ENCODE results near the gene GPR82.
"Not testable (repeated sequence)": the region's sequence is repeated elsewhere in the genome, so short reads cannot be mapped to it uniquely, and the experiment has no call there.

GPR82 gene, protein sequence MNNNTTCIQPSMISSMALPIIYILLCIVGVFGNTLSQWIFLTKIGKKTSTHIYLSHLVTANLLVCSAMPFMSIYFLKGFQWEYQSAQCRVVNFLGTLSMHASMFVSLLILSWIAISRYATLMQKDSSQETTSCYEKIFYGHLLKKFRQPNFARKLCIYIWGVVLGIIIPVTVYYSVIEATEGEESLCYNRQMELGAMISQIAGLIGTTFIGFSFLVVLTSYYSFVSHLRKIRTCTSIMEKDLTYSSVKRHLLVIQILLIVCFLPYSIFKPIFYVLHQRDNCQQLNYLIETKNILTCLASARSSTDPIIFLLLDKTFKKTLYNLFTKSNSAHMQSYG

DNA sequence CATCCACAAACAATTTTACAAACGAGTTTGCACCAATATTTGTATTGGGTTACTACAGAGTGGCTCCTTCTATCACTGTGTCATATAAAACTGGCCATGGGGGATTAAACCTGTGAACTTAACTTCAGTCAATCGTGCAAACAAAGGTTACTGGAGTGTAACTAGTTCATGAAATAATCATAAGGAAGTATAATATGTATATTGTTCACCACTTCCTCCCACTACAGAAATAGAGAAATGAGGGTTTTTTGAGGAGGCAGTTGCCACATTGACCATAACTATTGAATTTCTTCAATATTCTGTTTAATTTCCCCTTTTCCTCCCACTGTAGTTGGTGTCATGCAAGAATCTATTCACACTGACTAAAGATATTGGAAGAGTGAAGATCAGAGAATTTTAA, at the start of gene GPR82:
Gene GPR82, plus strand, starts transcription at position 356 of the 400 bp plus-strand sequence. CDS start 2,846 bp downstream, outside the sequence.
- no peaks in the 10 kb centered on the region for H3K27me3 ChIP-seq (ENCODE audit: control insufficient read depth, insufficient read depth, low read length)
- no peak within 1 kb of the TSS for H3K9ac ChIP-seq (ENCODE audit: low read depth, low read length)
- no peaks in the 10 kb centered on the region for H3K36me3 ChIP-seq (ENCODE audit: control insufficient read depth, insufficient read depth, low read length)
- peaks cover 8% of the 10 kb centered on the region for H3K9me3 ChIP-seq (ENCODE audit: control insufficient read depth, insufficient read depth, low read length)
- no peaks in the 10 kb centered on the region for H3K4me1 ChIP-seq (ENCODE audit: control insufficient read depth, insufficient read depth, low read length)
- H3K4me3 ChIP-seq (ENCODE audit: low read depth, low read length): no peak within 1 kb of the TSS

DNA sequence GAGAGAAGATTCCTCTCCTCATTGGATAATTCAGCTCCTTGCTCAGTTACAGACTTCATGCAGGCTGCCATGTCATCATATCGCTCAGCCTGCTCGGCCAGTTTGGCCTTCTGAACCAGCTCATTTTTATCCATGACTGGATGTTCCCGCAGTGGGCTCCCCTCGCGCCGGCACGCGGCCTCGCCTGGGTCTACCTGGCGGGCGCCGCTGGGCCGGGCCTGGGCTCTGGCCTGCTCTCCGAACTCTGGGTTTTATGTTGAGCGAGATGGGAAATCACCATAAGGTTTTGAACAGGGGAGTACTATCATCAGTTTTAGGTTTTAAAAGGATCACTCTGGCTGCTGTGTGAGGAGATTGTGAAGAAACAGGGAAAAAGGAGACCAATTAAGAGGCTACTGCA, 47.6 kb upstream of the GPR82 start:
- H3K27me3 ChIP-seq (ENCODE audit: control insufficient read depth, insufficient read depth, low read length); H3K4me3 ChIP-seq (ENCODE audit: low read depth, low read length): not testable (repeated sequence)

DNA sequence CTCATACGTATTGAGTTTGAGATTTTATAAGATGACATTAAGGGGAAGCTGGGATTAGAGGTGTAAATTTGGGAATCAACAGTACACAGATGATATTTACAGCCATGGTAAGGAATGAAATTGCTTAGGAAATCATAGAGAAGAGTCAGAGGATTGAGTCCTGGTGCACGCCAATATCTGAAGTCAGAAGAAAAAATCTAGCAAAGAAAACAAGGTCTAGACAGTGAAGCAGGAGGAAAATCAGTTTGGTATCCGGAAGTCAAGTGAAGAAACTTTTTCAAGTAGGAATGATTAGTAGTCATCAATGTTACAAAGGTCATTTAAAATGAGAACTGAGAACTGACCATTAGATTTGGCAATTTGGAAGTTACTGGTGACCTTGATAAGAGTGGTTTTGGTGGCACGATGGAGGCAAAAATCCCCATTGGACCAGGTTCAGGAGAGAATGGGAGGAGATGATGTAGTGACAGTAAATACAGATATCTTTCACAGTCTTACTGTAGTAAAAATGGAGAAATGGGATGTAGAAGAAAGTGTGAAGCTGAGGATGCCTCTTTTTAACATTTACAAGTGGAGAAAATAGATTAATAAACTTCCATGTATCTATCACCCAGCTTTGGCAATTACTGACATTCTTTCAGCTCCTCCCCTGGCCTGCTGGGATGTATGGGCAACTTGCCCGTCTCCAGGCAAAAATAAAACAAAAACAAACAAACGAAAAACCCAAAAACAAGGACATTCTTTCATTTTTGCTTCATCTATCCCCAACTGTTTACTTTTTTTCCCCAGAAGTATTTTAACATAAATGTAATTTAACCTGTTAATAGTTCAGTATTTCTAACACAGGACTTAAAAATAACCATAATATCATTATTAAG, 46.6 kb upstream of the GPR82 start:
- Histone ChIP-seq H3K4me1 (ENCODE audit: control insufficient read depth, insufficient read depth, low read length) (no peaks in the 10 kb centered on the region), H3K9ac (ENCODE audit: low read depth, low read length) (no peak overlapping the region), H3K4me3 (ENCODE audit: low read depth, low read length) (no peak overlapping the region), H3K9me3 (ENCODE audit: control insufficient read depth, insufficient read depth, low read length) (no peaks in the 10 kb centered on the region), H3K27me3 (ENCODE audit: control insufficient read depth, insufficient read depth, low read length) (no peaks in the 10 kb centered on the region), H3K36me3 (ENCODE audit: control insufficient read depth, insufficient read depth, low read length) (no peaks in the 10 kb centered on the region)

More for the DNA sequence above, 47.6 kb upstream of the GPR82 start:
- H3K4me1 ChIP-seq (ENCODE audit: control insufficient read depth, insufficient read depth, low read length); H3K36me3 ChIP-seq (ENCODE audit: control insufficient read depth, insufficient read depth, low read length); H3K9me3 ChIP-seq (ENCODE audit: control insufficient read depth, insufficient read depth, low read length); H3K9ac ChIP-seq (ENCODE audit: low read depth, low read length): not testable (repeated sequence)

DNA sequence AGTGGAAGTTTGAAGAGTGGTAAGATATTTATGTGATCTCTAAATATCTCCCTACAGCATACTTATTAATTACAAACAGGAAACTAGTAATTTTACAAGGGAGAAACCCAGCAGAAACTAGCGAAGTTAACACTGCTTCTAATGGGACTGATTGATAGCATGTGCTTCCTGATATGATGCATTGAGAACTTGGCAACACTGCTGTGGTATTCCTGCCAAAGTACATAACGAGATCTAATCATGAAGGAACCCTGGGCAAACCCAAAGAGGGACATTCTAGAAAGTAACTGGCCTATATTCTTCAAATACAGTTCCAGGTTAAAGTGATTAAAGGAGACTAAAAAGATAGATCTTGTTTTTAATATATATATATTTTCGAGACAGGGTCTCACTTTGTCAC, 39.8 kb upstream of the GPR82 start:
- Histone ChIP-seq H3K4me3 (ENCODE audit: low read depth, low read length) (no peak overlapping the region), H3K27me3 (ENCODE audit: control insufficient read depth, insufficient read depth, low read length) (no peaks in the 10 kb centered on the region), H3K36me3 (ENCODE audit: control insufficient read depth, insufficient read depth, low read length) (no peaks in the 10 kb centered on the region), H3K4me1 (ENCODE audit: control insufficient read depth, insufficient read depth, low read length) (no peaks in the 10 kb centered on the region), H3K9me3 (ENCODE audit: control insufficient read depth, insufficient read depth, low read length) (no peaks in the 10 kb centered on the region), H3K9ac (ENCODE audit: low read depth, low read length) (no peak overlapping the region)

- no peak overlapping the region for H3K4me3 ChIP-seq (ENCODE audit: low read depth, low read length)
- no peaks in the 10 kb centered on the region for H3K4me1 ChIP-seq (ENCODE audit: control insufficient read depth, insufficient read depth, low read length)
- no peaks in the 10 kb centered on the region for H3K36me3 ChIP-seq (ENCODE audit: control insufficient read depth, insufficient read depth, low read length)
- no peaks in the 10 kb centered on the region for H3K9me3 ChIP-seq (ENCODE audit: control insufficient read depth, insufficient read depth, low read length)
- H3K27me3 ChIP-seq (ENCODE audit: control insufficient read depth, insufficient read depth, low read length): no peaks in the 10 kb centered on the region
- H3K9ac ChIP-seq (ENCODE audit: low read depth, low read length): no peak overlapping the region
Observed at GRCh38 chrX:41684940-41685339, 39.0 kb upstream of the GPR82 start.

- H3K27me3 ChIP-seq (ENCODE audit: control insufficient read depth, insufficient read depth, low read length): no peaks in the 10 kb centered on the region
Observed at GRCh38 chrX:41686788-41687187, 37.2 kb upstream of the GPR82 start.

DNA sequence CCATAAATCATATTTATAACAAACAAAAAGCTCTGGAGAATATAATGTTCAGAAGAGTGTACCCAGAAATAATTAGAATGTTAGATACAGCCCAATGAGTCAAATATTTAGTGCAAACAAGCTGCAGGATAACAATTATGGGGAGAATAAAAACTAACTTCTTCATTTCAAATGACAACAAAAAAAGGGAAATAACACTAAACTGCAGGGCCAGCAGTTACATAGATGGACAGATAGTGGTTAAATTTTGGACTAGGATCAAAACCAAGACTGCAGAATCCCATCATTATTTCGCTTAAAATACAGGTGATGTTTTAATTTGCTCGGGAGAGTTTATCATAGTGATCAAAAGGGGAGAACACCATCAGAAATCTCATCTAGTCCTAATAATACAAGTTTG, 35.8 kb upstream of the GPR82 start:
- Histone ChIP-seq H3K9ac (ENCODE audit: low read depth, low read length) (no peak overlapping the region), H3K9me3 (ENCODE audit: control insufficient read depth, insufficient read depth, low read length) (no peaks in the 10 kb centered on the region), H3K27me3 (ENCODE audit: control insufficient read depth, insufficient read depth, low read length) (no peaks in the 10 kb centered on the region), H3K4me1 (ENCODE audit: control insufficient read depth, insufficient read depth, low read length) (no peaks in the 10 kb centered on the region), H3K36me3 (ENCODE audit: control insufficient read depth, insufficient read depth, low read length) (no peaks in the 10 kb centered on the region), H3K4me3 (ENCODE audit: low read depth, low read length) (no peak overlapping the region)

More at GRCh38 chrX:41686788-41687187, 37.2 kb upstream of the GPR82 start:
- no peak overlapping the region for H3K9ac ChIP-seq (ENCODE audit: low read depth, low read length)
- no peaks in the 10 kb centered on the region for H3K36me3 ChIP-seq (ENCODE audit: control insufficient read depth, insufficient read depth, low read length)
- no peak overlapping the region for H3K4me3 ChIP-seq (ENCODE audit: low read depth, low read length)
- H3K4me1 ChIP-seq (ENCODE audit: control insufficient read depth, insufficient read depth, low read length): no peaks in the 10 kb centered on the region
- no peaks in the 10 kb centered on the region for H3K9me3 ChIP-seq (ENCODE audit: control insufficient read depth, insufficient read depth, low read length)

GRCh38 chrX:41688835-41689234, 35.1 kb upstream of the GPR82 start, which contains the start of gene GPR34:
Gene GPR34 (plus strand): TSS chrX:41688973. CDS start chrX:41695634, 6,661 bp downstream.
- H3K36me3 ChIP-seq (ENCODE audit: control insufficient read depth, insufficient read depth, low read length): no peaks in the 10 kb centered on the region
- H3K4me3 ChIP-seq (ENCODE audit: low read depth, low read length): no peak within 1 kb of the TSS
- H3K9ac ChIP-seq (ENCODE audit: low read depth, low read length): no peak within 1 kb of the TSS
- H3K4me1 ChIP-seq (ENCODE audit: control insufficient read depth, insufficient read depth, low read length): no peaks in the 10 kb centered on the region
- H3K9me3 ChIP-seq (ENCODE audit: control insufficient read depth, insufficient read depth, low read length): no peaks in the 10 kb centered on the region
- H3K27me3 ChIP-seq (ENCODE audit: control insufficient read depth, insufficient read depth, low read length): no peaks in the 10 kb centered on the region

GRCh38 chrX:41689711-41690110, 34.3 kb upstream of the GPR82 start:
- Histone ChIP-seq H3K27me3 (ENCODE audit: control insufficient read depth, insufficient read depth, low read length) (no peaks in the 10 kb centered on the region), H3K4me1 (ENCODE audit: control insufficient read depth, insufficient read depth, low read length) (no peaks in the 10 kb centered on the region), H3K36me3 (ENCODE audit: control insufficient read depth, insufficient read depth, low read length) (no peaks in the 10 kb centered on the region), H3K4me3 (ENCODE audit: low read depth, low read length) (no peak overlapping the region), H3K9me3 (ENCODE audit: control insufficient read depth, insufficient read depth, low read length) (no peaks in the 10 kb centered on the region), H3K9ac (ENCODE audit: low read depth, low read length) (no peak overlapping the region)

GRCh38 chrX:41692162-41692749, 31.7 kb upstream of the GPR82 start:
- Histone ChIP-seq H3K4me1 (ENCODE audit: control insufficient read depth, insufficient read depth, low read length) (no peaks in the 10 kb centered on the region), H3K27me3 (ENCODE audit: control insufficient read depth, insufficient read depth, low read length) (no peaks in the 10 kb centered on the region), H3K9ac (ENCODE audit: low read depth, low read length) (no peak overlapping the region), H3K4me3 (ENCODE audit: low read depth, low read length) (no peak overlapping the region), H3K36me3 (ENCODE audit: control insufficient read depth, insufficient read depth, low read length) (no peaks in the 10 kb centered on the region), H3K9me3 (ENCODE audit: control insufficient read depth, insufficient read depth, low read length) (no peaks in the 10 kb centered on the region)

- Histone ChIP-seq H3K4me3 (ENCODE audit: low read depth, low read length) (no peak overlapping the region), H3K9ac (ENCODE audit: low read depth, low read length) (no peak overlapping the region), H3K4me1 (ENCODE audit: control insufficient read depth, insufficient read depth, low read length) (no peaks in the 10 kb centered on the region), H3K27me3 (ENCODE audit: control insufficient read depth, insufficient read depth, low read length) (no peaks in the 10 kb centered on the region), H3K9me3 (ENCODE audit: control insufficient read depth, insufficient read depth, low read length) (no peaks in the 10 kb centered on the region), H3K36me3 (ENCODE audit: control insufficient read depth, insufficient read depth, low read length) (no peaks in the 10 kb centered on the region)
Observed at GRCh38 chrX:41693024-41693423, 31.0 kb upstream of the GPR82 start.
